GM18520 (cell line): ENCODE data around the gene RHOD.

ENCODE experiments used
- ATAC-seq: cut with Tn5 transposase; IDR thresholded peaks from one replicate; pipeline ENCODE4 v1.9.1; 2021; ENCODE audit not compliant: unreplicated experiment

Gene RHOD

DNA sequence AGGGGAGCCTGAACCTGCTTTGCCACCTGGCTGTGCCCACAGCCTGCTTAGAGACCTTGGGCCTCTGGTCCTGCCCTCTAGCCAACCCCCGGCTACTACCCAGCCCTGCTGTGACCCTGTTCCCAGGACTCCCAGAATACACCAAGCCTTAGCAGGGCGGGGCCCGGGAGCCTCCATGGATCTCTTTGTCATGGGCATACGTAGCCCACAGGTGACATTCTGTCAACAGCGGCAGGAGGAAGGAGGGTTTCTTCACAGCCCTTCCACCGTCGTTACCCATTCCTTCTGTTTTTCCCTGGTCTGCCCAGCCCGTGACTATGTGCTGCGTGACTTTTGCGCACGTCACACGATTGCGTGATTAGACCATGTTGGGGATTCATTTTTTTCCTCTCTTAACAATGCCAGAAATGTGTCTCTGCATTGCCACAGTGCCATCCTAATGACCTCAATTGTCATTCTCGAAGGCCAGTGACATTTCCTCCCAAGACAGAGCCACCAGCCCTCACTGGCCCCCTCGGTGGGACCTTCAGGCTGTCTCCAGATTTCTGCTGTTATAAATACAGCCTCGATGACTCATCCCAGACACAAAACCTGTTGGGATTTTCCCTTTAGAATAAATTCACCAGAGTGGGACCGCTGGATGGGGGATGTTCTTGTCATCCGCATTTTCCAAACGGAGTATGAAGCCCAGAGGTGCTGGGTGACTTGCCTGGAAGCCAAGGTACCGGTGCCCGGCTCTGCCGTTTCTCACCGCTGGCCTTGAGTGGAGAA is 24.7 kb upstream of the RHOD start:
- ATAC-seq: no peak

DNA sequence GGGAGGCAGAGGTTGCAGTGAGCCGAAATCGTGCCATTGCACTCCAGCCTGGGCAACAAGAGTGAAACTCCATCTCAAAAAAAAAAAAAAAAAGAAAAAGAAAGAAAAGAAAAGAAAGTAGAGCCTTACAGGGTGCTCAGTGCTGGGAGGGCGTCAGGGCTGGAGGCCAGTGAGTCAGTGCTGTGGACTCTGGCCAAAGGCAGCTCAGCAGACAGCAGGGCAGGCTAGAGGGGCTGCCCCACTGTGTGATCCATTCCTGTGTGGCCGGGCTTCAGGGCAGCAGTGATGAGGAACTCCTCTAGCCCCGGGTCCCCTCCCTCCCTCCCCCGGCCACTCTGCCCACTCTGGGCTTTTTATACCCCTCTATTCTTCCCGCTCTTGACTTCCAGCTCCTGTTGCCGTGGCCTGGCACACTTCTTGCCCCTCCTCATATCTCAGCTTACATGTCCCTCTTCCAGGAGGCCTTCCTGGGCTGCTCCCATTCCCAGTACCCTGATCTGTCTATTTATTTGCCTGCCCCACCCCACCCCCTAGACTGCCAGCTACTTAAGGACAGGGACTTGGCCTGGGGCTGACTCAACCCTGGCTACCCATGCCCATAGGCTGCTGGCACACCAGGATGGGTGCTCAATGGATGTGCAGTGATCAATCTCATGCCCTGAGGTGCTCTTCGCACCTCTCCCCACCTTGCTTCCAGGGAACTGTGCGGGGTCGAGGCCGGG is 23.7 kb upstream of the RHOD start:
- ATAC-seq: no peak

GRCh38 chr11:67033661-67034166 is 22.9 kb upstream of the RHOD start:
- ATAC-seq: no peak

DNA sequence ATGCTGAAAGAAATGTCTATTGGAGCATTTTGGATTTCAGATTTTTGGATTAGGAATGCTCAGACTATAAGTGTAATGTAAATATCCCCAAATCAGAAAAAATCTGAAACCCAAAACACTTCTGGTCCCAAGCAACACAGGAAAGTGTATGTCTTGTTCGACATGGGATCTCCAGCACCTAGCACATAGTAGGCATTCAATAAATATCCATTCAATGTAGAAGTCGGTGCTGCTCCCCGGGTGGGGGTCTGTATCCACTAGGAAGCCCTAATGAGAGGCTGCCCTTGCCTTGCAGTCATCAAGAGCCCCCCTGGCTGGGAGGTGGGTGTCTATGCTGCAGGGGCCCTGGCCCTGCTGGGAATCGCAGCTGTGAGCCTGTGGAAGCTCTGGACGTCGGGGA is 22.3 kb upstream of the RHOD start:
- no peak for ATAC-seq

DNA sequence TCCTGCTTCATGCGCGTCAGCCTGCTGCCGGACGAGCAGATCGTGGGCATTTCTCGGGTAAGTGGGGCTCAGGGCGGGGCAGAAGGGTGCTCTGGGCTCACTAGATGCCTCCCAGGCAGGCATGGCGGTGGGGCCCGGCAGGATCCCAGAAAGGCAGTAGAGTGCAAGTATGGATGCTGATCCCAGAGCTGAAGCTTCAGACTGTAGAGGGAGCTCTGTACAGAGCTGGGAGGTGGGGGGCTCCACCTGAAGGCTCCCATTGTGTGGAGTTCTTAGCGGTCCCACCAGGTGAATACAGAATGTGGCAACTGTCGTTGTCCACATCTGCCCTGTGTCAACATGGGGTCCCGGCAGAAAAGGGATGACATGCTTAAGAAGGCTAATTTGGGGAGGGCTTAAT is 16.5 kb upstream of the RHOD start:
- ATAC-seq: no peak

GRCh38 chr11:67041602-67042001 is 15.0 kb upstream of the RHOD start:
- ATAC-seq: no peak

DNA sequence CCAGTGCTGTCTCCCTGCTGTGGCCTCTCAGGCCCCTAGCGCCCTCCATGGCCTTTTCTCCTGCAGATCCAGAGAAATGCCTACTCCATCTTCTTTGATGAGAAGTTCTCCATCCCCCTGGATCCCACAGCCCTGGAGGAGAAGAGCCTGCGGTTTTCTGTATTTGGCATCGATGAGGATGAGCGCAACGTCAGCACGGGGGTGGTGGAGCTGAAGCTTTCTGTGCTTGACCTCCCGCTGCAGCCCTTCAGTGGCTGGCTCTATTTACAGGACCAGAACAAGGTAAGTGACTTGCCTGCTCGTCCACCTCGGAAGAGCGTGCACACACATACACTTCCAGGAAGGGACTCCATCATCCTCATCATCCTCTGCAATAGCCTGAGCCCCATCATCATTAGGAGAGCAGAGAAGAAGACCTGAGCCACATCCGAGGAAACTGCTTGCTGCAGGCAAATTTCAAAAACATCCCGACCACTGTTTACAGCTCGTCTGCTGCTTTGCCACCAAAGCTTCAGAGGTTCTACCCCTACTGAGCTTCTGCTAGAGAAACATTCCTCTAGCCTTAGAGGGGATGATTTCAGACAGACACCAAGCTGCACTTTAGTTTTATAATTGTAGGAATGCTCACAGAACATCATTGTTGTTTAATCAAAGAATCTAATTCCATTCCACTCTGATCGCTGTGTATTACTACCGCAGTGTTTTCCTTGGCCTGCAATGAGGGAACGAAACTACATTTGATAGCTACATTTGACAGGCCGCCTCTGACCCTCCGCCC is 12.9 kb upstream of the RHOD start:
- no peak for ATAC-seq

DNA sequence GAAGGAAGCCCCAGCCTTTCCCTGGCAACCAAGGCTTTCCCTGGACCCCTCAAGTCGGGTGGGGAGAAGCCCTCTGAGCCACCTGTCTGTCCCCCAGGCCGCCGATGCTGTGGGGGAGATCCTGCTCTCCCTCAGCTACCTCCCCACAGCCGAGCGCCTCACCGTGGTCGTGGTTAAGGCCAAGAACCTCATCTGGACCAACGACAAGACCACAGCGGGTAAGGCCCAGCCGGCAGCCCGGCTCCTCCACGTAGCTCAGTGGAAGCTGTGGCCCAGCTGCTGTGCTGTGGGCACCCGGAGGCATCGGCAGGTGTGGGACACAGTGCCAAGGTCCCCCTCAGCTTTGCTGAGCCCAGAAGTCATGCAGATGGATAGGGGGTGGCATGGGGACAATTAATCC is 12.2 kb upstream of the RHOD start:
- ATAC-seq: no peak

GRCh38 chr11:67045314-67045713 is 11.3 kb upstream of the RHOD start:
- no peak for ATAC-seq

GRCh38 chr11:67048515-67049130 is 8.0 kb upstream of the RHOD start:
- no peak for ATAC-seq

GRCh38 chr11:67050139-67050538 is 6.5 kb upstream of the RHOD start:
- ATAC-seq: no peak

GRCh38 chr11:67051180-67051893 is 5.3 kb upstream of the RHOD start:
- no peak for ATAC-seq

DNA sequence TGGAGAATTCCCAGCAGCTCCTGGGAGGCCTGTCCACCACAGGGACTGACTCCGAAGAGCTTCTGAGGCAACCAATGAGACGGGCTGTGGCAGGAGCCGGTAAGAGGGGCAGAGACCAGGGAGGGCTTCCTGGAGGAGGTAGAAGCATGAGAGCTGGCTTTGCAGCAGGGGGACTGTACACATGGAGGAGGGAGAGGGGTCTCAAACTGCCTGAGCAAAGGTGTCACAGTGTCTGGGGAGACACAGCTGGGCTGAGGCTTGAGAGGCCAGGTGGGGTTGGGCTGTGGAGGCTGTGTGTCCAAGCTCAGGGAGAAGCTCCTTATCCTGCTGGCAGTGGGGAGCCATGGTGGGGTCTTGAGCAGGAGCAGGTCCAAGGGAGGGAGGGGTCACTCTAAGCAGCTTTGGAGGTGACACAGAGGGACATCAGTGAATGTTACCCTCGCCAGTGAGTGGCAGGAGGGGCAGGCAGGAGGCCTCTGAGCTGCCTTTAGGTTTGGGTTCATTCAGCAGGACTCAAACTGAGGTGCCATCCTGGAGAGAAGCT is 4.6 kb upstream of the RHOD start:
- no peak for ATAC-seq

- ATAC-seq: no peak
Measured at GRCh38 chr11:67052891-67053290, 3.8 kb upstream of the RHOD start.

GRCh38 chr11:67053896-67054329 is 2.7 kb upstream of the RHOD start:
- ATAC-seq: no peak

GRCh38 chr11:67054346-67054835 is 2.3 kb upstream of the RHOD start:
- ATAC-seq: no peak

GRCh38 chr11:67054836-67055523 is 1.7 kb upstream of the RHOD start:
- no peak for ATAC-seq

- ATAC-seq: no peak
Measured at GRCh38 chr11:67055812-67056211, 835 bp upstream of the RHOD start.

DNA sequence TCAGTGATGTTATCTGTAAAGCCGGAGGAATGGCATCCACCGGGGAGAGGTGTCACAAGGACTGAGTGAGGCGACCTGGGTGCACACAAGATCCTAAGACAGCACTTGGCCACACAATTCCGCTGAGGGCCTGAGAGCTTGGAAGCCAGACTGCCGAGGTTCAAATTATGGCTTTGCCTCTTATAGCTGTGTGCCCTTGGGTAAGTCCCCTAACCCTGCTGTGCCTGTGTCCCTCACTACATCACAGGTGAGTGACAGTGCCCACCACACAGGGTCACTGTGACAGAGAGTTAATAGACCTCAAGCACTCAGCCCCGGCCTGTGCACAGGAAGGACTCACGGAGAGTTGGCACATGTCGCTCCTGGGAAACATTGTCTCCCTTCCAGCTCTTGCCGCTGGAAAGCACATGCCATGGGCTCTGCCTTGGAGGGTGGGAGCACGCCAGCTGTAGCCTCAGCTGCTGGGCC is 592 bp downstream of the RHOD start:
- no peak for ATAC-seq
